ENCODE data around the gene CCDC192.

CCDC192 gene

GRCh38 chr5:127930311-127930710 is 227.1 kb downstream of the CCDC192 start:
- DNase-seq, result no peak

GRCh38 chr5:127931396-127931795 is 228.2 kb downstream of the CCDC192 start:
- DNase-seq, result no peak

GRCh38 chr5:127933348-127933747 is 230.2 kb downstream of the CCDC192 start:
- DNase-seq, result no peak

GRCh38 chr5:127934791-127935256 is 231.6 kb downstream of the CCDC192 start:
- peak; percentile 91 for DNase-seq

GRCh38 chr5:127935398-127935797 is 232.2 kb downstream of the CCDC192 start:
- DNase-seq, result no peak

- no peak for DNase-seq
These were observed 233.3 kb downstream of the CCDC192 start for GRCh38 chr5:127936439-127936972.

- DNase-seq, result no peak
These were observed 235.6 kb downstream of the CCDC192 start for GRCh38 chr5:127938746-127939145.

- DNase-seq, result no peak
These were observed 237.7 kb downstream of the CCDC192 start for GRCh38 chr5:127940854-127941253.

GRCh38 chr5:127941646-127942045 is 238.5 kb downstream of the CCDC192 start:
- DNase-seq, result peak; percentile 13

GRCh38 chr5:127942246-127943060 is 239.3 kb downstream of the CCDC192 start:
- peak; percentile 37 for DNase-seq

GRCh38 chr5:127943061-127943371 is 239.8 kb downstream of the CCDC192 start:
- no peak for DNase-seq

- DNase-seq, result no peak
These were observed 240.9 kb downstream of the CCDC192 start for GRCh38 chr5:127944125-127944524.

GRCh38 chr5:127947941-127948340 is 244.8 kb downstream of the CCDC192 start:
- DNase-seq, result no peak

GRCh38 chr5:127950707-127951391 is 247.7 kb downstream of the CCDC192 start:
- DNase-seq, result no peak

- DNase-seq, result no peak
These were observed 248.6 kb downstream of the CCDC192 start for GRCh38 chr5:127951791-127952190.

- no peak for DNase-seq
These were observed 254.0 kb downstream of the CCDC192 start for GRCh38 chr5:127957183-127957582.

- DNase-seq, result no peak
These were observed 254.6 kb downstream of the CCDC192 start for GRCh38 chr5:127957701-127958239.

GRCh38 chr5:127958421-127959011 is 255.3 kb downstream of the CCDC192 start:
- peak; percentile 6 for DNase-seq

GRCh38 chr5:127959152-127959764 is 256.1 kb downstream of the CCDC192 start:
- peak; percentile 90 for DNase-seq

- DNase-seq, result no peak
These were observed 257.1 kb downstream of the CCDC192 start for GRCh38 chr5:127960270-127960691.

GRCh38 chr5:127961006-127961762 is 258.0 kb downstream of the CCDC192 start:
- DNase-seq, result no peak

- no peak for DNase-seq
These were observed 258.6 kb downstream of the CCDC192 start for GRCh38 chr5:127961763-127962145.

All from COR-L47 (cell line).